ENCODE measurements around the gene NUP58.

- TF ChIP-seq EP300 (IDR thresholded peaks at IDR 0.05): no peak
- no peak for TF ChIP-seq POLR2A (IDR thresholded peaks at IDR 0.05)
- no peak for TF ChIP-seq CTCF (IDR thresholded peaks at IDR 0.05)
Measured at GRCh38 chr13:25288966-25289365, 12.5 kb upstream of the NUP58 start.

All from tibial nerve (tissue), 4 donors.